Measurements from ENCODE around the gene CDX1.

Gene CDX1

DNA sequence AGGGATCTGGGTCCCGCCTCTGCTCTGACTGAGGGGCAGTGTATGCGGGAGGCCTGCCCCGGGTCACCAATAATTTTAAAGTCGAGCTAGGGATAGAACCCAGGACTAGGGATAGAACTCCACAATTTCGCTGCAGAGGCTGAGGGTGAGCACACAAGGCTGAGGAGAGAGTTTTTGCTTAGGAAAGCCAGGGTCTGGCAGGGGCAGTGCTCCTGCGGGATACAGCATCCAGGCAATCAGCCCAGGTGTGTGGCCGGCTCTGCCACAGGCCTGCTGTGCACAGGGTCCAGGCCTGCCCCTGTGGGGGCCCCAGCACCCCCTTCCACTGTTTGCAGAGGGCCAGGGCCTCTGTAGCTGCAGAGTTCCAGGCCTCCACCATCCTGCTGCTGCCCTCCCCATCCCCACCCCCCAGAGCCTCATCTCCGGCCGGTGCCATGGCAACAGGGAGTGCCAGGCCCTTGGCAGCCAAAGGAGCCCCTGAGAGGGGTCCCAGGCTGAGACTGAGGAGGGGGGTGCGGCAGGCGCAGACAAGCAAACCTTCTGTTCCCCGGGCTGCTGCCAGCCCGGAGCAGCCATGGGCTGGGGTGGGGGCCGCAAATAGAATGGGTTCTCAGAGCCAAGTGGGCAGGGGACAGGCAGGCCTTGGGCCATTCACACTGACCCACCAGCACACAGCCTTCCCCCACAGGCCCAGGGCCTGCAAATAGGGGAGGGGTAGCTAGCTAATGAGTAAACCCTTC is 19.5 kb upstream of the CDX1 start:
- Histone ChIP-seq H3K27ac (replicated peaks) (no peak overlapping the region), H3K27me3 (ENCODE audit: insufficient read depth, poor library complexity, severe bottlenecking) (no peaks in the 10 kb centered on the region), H3K4me3 (replicated peaks; ENCODE audit: insufficient read depth, low read length) (no peak overlapping the region)
- TF ChIP-seq POLR2AphosphoS5 (IDR thresholded peaks at IDR 0.05; ENCODE audit: low read depth) (no peak), REST (IDR thresholded peaks at IDR 0.05; ENCODE audit: insufficient replicate concordance, low read depth) (no peak), GABPA (IDR thresholded peaks at IDR 0.05; ENCODE audit: low read depth) (no peak)
- TF ChIP-seq, protein P1, sequence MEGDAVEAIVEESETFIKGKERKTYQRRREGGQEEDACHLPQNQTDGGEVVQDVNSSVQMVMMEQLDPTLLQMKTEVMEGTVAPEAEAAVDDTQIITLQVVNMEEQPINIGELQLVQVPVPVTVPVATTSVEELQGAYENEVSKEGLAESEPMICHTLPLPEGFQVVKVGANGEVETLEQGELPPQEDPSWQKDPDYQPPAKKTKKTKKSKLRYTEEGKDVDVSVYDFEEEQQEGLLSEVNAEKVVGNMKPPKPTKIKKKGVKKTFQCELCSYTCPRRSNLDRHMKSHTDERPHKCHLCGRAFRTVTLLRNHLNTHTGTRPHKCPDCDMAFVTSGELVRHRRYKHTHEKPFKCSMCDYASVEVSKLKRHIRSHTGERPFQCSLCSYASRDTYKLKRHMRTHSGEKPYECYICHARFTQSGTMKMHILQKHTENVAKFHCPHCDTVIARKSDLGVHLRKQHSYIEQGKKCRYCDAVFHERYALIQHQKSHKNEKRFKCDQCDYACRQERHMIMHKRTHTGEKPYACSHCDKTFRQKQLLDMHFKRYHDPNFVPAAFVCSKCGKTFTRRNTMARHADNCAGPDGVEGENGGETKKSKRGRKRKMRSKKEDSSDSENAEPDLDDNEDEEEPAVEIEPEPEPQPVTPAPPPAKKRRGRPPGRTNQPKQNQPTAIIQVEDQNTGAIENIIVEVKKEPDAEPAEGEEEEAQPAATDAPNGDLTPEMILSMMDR (IDR thresholded peaks at IDR 0.05; ENCODE audit: insufficient read depth, low read length), result no peak
- DNase-seq (ENCODE audit: low read depth in 1 of 2, low spot score in 1 of 2), result no peak

DNA sequence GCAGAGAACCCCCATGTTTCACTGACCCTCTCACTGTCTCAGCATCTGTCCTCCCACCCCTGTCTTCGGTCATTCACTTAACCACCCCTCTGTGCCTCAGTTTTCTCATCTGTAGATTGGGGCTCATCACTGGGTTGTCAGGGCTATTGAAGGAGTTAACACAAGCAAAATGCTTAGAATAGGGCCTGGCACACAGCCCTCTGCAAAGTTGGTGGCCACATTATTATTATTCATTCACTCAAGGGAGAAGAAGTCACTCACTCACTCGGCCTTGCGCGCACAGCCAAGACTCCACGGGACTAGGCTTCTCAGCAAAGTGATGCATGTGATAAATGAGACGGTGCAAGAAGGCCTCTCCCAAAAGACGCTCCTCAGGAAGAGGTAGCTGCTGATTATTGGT is 18.9 kb upstream of the CDX1 start:
- DNase-seq (ENCODE audit: low read depth in 1 of 2, low spot score in 1 of 2), result no peak
- no peak overlapping the region for H3K4me3 ChIP-seq (replicated peaks; ENCODE audit: insufficient read depth, low read length)
- H3K27ac ChIP-seq (replicated peaks), result no peak overlapping the region

More for the DNA sequence above, 18.9 kb upstream of the CDX1 start:
- no peak for TF ChIP-seq REST (IDR thresholded peaks at IDR 0.05; ENCODE audit: insufficient replicate concordance, low read depth)
- TF ChIP-seq SPI1 (IDR thresholded peaks at IDR 0.05; ENCODE audit: borderline replicate concordance, low read depth), result no peak
- TF ChIP-seq POLR2AphosphoS5 (IDR thresholded peaks at IDR 0.05; ENCODE audit: low read depth), result no peak
- TF ChIP-seq, protein P1 (IDR thresholded peaks at IDR 0.05; ENCODE audit: insufficient read depth, low read length), result no peak
- TF ChIP-seq GABPA (IDR thresholded peaks at IDR 0.05; ENCODE audit: low read depth), result no peak
- no peaks in the 10 kb centered on the region for H3K27me3 ChIP-seq (ENCODE audit: insufficient read depth, poor library complexity, severe bottlenecking)

All from HL-60 (cell line).